Endodermal cell (in vitro differentiated cells): ENCODE results near the gene HES5. TPM values are rescaled to one million over a fixed set of nuclear protein-coding genes. Genes with fewer than 3 reads are reported as not detected.

Source experiments
- DNase-seq: peaks from one replicate; pipeline ENCODE4 v3.0.0-alpha.2; 2017
- H3K27ac ChIP-seq: 2 replicates; pipeline ENCODE4 v1.5.1; 2013; ENCODE audit warnings: mild to moderate bottlenecking, low read depth, low read length, moderate library complexity
- H3K27me3 ChIP-seq: 2 replicates; pipeline ENCODE4 v1.6.1; 2013; ENCODE audit warnings: mild to moderate bottlenecking, low read length, moderate library complexity; ENCODE audit not compliant: insufficient read depth, control insufficient read depth, poor library complexity, severe bottlenecking
- H3K36me3 ChIP-seq: 2 replicates; pipeline ENCODE4 v1.7.0; 2013; ENCODE audit warnings: mild to moderate bottlenecking, low read length, moderate library complexity; ENCODE audit not compliant: control insufficient read depth, insufficient read depth
- H3K4me1 ChIP-seq: one replicate; pipeline ENCODE4 v1.7.0; 2013; ENCODE audit warnings: low read length; ENCODE audit not compliant: control insufficient read depth, insufficient read depth
- H3K4me3 ChIP-seq: 2 replicates; pipeline ENCODE4 v1.5.1; 2013; ENCODE audit warnings: mild to moderate bottlenecking, low read length, moderate library complexity
- H3K9ac ChIP-seq: 2 replicates; pipeline ENCODE4 v1.6.1; 2013; ENCODE audit warnings: mild to moderate bottlenecking, low read length, moderate library complexity; ENCODE audit not compliant: poor library complexity, severe bottlenecking; ENCODE audit errors: extremely low read depth
- H3K9me3 ChIP-seq: 2 replicates; pipeline ENCODE4 v1.6.1; 2013; ENCODE audit warnings: mild to moderate bottlenecking, low read length, moderate library complexity; ENCODE audit not compliant: control insufficient read depth
- H3K27ac Mint-ChIP-seq: 2 replicates; pipeline ENCODE4 v1.8.0; 2020; ENCODE audit warnings: mixed read lengths
- H3K27me3 Mint-ChIP-seq: 2 replicates; pipeline ENCODE4 v1.8.0; 2021; ENCODE audit warnings: mild to moderate bottlenecking, mixed read lengths; ENCODE audit not compliant: insufficient read depth
- H3K36me3 Mint-ChIP-seq: 2 replicates; pipeline ENCODE4 v1.8.0; 2020; ENCODE audit warnings: low read depth, mixed read lengths
- H3K4me1 Mint-ChIP-seq: 2 replicates; pipeline ENCODE4 v1.8.0; 2020; ENCODE audit warnings: mixed read lengths
- H3K4me3 Mint-ChIP-seq: 2 replicates; pipeline ENCODE4 v1.8.0; 2020; ENCODE audit warnings: mild to moderate bottlenecking, moderate library complexity, mixed read lengths
- H3K9me3 Mint-ChIP-seq: 2 replicates; pipeline ENCODE4 v1.8.0; 2020; ENCODE audit warnings: mild to moderate bottlenecking, mixed read lengths
- WGBS, 2 experiments: methylation state at CpG; one replicate each; pipeline versions ENCODE4 v1.1.5 to v1.1.7; 2013; ENCODE audit warnings: missing lambda C conversion rate in 2 of 2, mixed read lengths in 1 of 2; ENCODE audit not compliant: insufficient coverage in 1 of 2, insufficient read length in 1 of 2; 5-methylcytosine and 5-hydroxymethylcytosine counted together
- total RNA-seq, 2 donors: library from RNA; stranded (reverse); fragmentation: NEBNext Ultra II Directional in 1 of 2; extraction: Animal tissue kit (Norgen Biotek cat#: 25700) in 1 of 2; gene quantifications; 2 replicates in 1 of 2; 3 replicates in 1 of 2; pipeline ENCODE4 v1.2.1, GENCODE V29; 2021
- TF ChIP-seq, protein P1 (sequence below): fragments of 200-600 bp; sonication (generic); conservative IDR thresholded peaks from 2 replicates; pipeline ENCODE4 v1.5.0; 2021; ENCODE audit warnings: antibody characterized with exemption, mild to moderate bottlenecking

HES5 gene
- total RNA-seq, 2 donors from 2014 or later = not detected

DNA sequence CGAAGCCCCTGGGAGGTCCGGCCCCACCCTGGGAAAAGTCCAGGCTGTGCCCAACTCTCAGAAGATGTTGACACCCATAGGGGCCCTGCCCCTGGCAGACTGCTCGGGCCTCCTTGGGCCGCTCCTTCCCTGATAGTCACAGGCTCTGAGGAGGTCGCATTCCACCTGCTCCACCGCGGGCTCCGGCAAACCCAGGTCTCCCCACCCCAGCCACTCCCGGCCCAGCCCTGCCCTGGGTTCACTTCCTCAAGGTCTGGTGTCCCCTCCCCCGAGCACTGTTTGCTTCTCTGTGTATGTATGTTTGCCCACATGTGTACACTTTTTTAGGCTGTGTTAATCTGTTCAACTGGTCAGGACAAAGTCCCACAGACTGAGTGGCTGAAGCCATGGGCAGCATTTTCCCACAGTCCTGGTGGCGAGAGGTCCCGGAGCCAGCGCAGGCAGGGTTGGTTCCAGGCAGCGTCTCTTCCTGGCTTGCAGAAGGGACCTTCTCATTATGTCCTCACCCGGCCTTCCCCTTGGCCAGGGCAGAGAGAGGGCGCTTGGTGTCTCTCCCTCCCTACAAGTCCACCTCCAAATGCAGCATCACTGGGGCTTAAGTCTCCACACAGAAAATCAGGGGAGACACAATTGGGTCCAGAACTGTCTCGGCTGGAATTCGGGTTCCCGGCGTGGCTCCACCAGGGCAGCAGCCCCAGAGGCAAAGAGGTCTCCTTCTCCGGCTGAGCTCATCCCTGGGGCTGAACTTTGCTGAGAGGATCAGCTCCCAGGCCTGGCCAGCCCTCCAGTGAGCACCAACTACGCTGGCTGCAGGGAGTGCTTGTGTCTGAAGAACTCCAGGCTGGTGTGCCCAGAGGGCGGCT, 46.0 kb upstream of the HES5 start:
- Histone ChIP-seq H3K4me3 (no peak overlapping the region), H3K4me1 (peaks cover 3% of the 10 kb centered on the region), H3K27me3 (no peaks in the 10 kb centered on the region), H3K9ac (no peak overlapping the region), H3K27ac (no peak overlapping the region), H3K9me3 (no peaks in the 10 kb centered on the region), H3K36me3 (no peaks in the 10 kb centered on the region)
- Mint-ChIP-seq H3K27ac (no peak overlapping the region), H3K4me1 (peaks cover 7% of the 10 kb centered on the region), H3K36me3 (no peaks in the 10 kb centered on the region), H3K27me3 (peaks cover 8% of the 10 kb centered on the region), H3K9me3 (peaks cover 8% of the 10 kb centered on the region), H3K4me3 (no peak overlapping the region)
- TF ChIP-seq, protein P1, sequence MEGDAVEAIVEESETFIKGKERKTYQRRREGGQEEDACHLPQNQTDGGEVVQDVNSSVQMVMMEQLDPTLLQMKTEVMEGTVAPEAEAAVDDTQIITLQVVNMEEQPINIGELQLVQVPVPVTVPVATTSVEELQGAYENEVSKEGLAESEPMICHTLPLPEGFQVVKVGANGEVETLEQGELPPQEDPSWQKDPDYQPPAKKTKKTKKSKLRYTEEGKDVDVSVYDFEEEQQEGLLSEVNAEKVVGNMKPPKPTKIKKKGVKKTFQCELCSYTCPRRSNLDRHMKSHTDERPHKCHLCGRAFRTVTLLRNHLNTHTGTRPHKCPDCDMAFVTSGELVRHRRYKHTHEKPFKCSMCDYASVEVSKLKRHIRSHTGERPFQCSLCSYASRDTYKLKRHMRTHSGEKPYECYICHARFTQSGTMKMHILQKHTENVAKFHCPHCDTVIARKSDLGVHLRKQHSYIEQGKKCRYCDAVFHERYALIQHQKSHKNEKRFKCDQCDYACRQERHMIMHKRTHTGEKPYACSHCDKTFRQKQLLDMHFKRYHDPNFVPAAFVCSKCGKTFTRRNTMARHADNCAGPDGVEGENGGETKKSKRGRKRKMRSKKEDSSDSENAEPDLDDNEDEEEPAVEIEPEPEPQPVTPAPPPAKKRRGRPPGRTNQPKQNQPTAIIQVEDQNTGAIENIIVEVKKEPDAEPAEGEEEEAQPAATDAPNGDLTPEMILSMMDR = no peak
- WGBS, 2 experiments = 91 to 97% methylated on average over 17 to 23 of the region's 23 CpGs
- no peak for DNase-seq

DNA sequence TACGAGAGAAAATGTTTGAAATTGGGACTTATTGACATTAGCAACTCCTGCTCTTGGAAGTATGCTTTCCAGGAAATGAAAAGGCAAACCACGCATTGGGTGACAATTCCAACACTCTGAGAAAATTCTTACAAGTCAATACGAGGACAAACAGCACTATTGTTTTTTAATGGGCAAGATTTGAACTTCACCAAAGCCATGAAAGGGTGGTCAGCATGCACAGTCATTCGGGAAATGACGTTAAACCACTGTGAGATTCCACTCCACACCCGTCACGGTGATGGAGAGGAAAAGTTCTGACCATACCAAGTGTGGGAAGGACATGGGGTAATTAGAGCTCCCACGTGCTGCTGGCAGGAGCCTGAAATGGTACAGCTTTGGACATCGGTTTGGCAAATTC, 44.3 kb upstream of the HES5 start:
- Mint-ChIP-seq H3K4me3 (no peak overlapping the region), H3K27me3 (peaks cover 8% of the 10 kb centered on the region), H3K27ac (no peak overlapping the region), H3K9me3 (peaks cover 8% of the 10 kb centered on the region), H3K4me1 (peaks cover 7% of the 10 kb centered on the region), H3K36me3 (no peaks in the 10 kb centered on the region)
- H3K4me3 ChIP-seq = no peak overlapping the region
- WGBS, 2 experiments = 90% methylated on average over 7 to 9 of the region's 9 CpGs
- H3K36me3 ChIP-seq = no peaks in the 10 kb centered on the region
- DNase-seq = no peak
- no peaks in the 10 kb centered on the region for H3K27me3 ChIP-seq
- TF ChIP-seq, protein P1 = no peak
- H3K9me3 ChIP-seq = no peaks in the 10 kb centered on the region
- no peak overlapping the region for H3K9ac ChIP-seq
- H3K4me1 ChIP-seq = peaks cover 3% of the 10 kb centered on the region
- no peak overlapping the region for H3K27ac ChIP-seq

DNA sequence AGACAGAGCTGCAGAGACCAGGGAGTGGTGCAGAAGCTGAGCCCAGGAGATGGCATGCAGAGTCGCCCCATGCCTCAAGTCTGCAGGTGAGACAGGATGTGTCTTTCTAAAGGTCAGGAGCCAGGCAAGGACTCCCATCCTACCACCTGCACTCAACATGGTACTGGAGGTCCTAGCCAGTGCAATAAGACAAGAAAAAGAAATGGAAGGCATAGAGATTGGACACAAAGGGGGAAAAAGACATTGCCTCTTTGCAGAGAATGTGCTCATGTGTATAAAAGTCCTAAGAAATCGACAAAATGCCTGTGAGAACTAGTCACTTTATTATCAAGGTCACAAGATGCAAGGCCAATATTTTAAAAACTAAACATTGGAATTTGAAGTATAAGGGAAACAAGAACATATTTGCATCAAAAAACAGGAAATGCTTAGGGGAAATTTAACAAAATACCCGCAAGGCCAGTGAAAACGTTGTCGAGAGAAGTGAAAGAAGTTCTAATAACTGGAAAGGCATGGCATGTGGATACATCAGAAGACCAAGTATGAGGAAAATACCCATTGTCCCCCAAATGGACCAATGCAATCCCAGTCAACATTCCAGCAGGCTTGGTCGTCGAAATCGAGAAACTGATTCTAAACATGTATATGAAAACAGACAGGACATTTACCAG, 43.3 kb upstream of the HES5 start:
- Histone ChIP-seq H3K9ac (no peak overlapping the region), H3K27ac (no peak overlapping the region), H3K36me3 (no peaks in the 10 kb centered on the region), H3K9me3 (no peaks in the 10 kb centered on the region), H3K4me3 (no peak overlapping the region), H3K27me3 (no peaks in the 10 kb centered on the region), H3K4me1 (peaks cover 3% of the 10 kb centered on the region)
- no peak for DNase-seq
- H3K27me3 Mint-ChIP-seq = peaks cover 8% of the 10 kb centered on the region
- no peak overlapping the region for H3K4me3 Mint-ChIP-seq
- H3K9me3 Mint-ChIP-seq = peaks cover 8% of the 10 kb centered on the region
- TF ChIP-seq, protein P1 = no peak
- H3K36me3 Mint-ChIP-seq = no peaks in the 10 kb centered on the region
- peaks cover 2% of the 10 kb centered on the region for H3K4me1 Mint-ChIP-seq
- H3K27ac Mint-ChIP-seq = no peak overlapping the region
- WGBS, 2 experiments = 87 to 88% methylated on average over 4 to 8 of the region's 8 CpGs
